ENCODE measurements around the gene CELF4. TPM values are rescaled to one million over a fixed set of nuclear protein-coding genes. Genes with fewer than 3 reads are reported as not detected.

CELF4 gene
- total and polyA plus RNA-seq, 12 donors: 0.42 to 16.9 (median 3.9) TPM; not detected in 1

DNA sequence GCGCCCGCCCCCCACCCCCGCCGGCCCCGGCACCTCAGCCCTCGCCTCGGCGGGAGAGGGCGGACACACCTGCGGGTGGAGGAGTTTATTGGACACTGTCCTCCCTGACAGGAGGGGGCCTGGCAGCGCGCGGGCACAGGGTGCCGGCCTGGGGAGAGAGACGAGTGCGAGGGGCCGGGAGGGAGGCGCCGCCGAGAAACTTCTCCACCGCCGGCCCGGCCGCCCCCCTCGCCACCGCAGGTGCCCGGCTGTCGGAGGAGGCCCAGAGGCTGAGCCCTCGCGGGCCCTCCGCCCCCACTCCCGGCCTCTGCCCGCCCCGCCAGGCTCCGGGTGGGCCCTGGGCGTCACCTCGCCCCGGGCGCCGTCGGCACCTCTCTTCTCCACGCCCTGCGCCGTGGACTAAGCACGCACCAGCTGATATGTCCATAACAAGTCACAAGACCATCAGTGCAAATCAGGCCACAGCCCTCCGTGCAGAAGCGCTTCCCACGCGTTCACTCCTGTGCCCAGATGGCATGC is 311.3 kb downstream of the CELF4 start:
- no peaks in the 10 kb centered on the region for H3K36me3 ChIP-seq (replicated peaks in 1 of 2)
- H3K27me3 ChIP-seq: peaks cover 19% of the 10 kb centered on the region
- no peak overlapping the region for H3K27ac ChIP-seq
- 12 to 17% (median 12%) methylated on average over 25 to 49 of the region's 49 CpGs; no CpG with 5 or more reads in 1 of the 4 donors for WGBS, 4 donors
- no peaks in the 10 kb centered on the region for H3K9me3 ChIP-seq (replicated peaks in 1 of 3)
- peak in 1 of 7 donors; percentile 82 for DNase-seq
- TF ChIP-seq, protein P1, sequence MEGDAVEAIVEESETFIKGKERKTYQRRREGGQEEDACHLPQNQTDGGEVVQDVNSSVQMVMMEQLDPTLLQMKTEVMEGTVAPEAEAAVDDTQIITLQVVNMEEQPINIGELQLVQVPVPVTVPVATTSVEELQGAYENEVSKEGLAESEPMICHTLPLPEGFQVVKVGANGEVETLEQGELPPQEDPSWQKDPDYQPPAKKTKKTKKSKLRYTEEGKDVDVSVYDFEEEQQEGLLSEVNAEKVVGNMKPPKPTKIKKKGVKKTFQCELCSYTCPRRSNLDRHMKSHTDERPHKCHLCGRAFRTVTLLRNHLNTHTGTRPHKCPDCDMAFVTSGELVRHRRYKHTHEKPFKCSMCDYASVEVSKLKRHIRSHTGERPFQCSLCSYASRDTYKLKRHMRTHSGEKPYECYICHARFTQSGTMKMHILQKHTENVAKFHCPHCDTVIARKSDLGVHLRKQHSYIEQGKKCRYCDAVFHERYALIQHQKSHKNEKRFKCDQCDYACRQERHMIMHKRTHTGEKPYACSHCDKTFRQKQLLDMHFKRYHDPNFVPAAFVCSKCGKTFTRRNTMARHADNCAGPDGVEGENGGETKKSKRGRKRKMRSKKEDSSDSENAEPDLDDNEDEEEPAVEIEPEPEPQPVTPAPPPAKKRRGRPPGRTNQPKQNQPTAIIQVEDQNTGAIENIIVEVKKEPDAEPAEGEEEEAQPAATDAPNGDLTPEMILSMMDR (IDR thresholded peaks at IDR 0.05): no peak
- TF ChIP-seq POLR2A (IDR thresholded peaks at IDR 0.05): no peak
- intact Hi-C loops (cut with DNase I): no loop called here
- H3K4me3 ChIP-seq: peak overlapping the region in 1 of 4 donors; percentile 59
- H3K4me1 ChIP-seq (replicated peaks in 1 of 2): peaks cover 0 to 4% of the 10 kb centered on the region in 2 donors

DNA sequence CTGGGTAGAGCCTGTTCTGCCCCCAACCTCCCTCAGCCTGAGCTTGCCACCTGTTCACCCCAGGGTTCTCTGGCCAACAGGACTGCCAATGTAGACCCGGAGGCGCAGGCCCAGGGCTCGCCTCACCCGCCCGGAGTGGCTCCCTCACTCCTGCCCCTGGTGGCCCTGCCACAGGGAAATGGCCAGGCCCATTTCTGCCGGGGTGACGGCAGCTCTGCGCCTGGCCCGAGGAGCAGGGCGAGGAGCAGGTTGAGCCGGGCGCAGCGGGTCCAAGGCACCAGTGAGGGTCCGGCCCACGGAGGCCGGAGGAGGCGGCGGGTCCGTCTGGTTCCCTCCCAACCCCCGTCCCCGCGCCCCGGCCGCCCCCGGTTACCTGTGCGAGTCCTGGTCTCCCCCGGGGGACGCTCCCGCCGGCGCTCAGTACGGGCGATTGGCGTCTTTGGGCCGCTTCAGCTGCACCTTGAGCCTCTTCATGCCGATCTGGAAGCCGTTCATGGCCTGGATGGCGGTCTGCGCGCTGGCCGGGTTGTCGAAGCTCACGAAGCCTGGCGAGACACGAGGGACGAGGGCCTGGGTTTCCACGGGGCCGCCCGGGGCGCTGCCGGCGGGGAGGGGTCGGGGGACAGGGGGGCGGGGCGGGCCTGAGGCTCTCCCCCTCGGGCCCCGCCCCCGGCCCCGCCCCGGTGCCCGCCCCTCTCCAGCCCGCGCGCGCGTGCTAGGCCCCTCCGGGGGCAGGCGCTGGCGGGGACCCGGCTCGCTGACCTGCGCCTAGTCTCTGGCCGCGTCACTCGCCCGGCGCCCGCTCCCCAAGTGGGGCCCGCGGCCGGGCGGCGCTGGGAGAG is 312.0 kb downstream of the CELF4 start:
- Histone ChIP-seq H3K27ac (no peak overlapping the region), H3K4me3 (peak overlapping the region in 1 of 4 donors; percentile 59), H3K9me3 (replicated peaks in 1 of 3) (no peaks in the 10 kb centered on the region), H3K36me3 (replicated peaks in 1 of 2) (no peaks in the 10 kb centered on the region), H3K4me1 (replicated peaks in 1 of 2) (peaks cover 0 to 4% of the 10 kb centered on the region in 2 donors), H3K27me3 (peaks cover 19% of the 10 kb centered on the region)
- no peak for TF ChIP-seq POLR2A (IDR thresholded peaks at IDR 0.05)
- TF ChIP-seq, protein P1 (IDR thresholded peaks at IDR 0.05): no peak
- WGBS, 4 donors: 9 to 53% (median 20%) methylated on average over 3 to 83 of the region's 83 CpGs
- DNase-seq: peak in 2 of 7 donors; percentile 4 to 31
- intact Hi-C loops (cut with DNase I): no loop called here

DNA sequence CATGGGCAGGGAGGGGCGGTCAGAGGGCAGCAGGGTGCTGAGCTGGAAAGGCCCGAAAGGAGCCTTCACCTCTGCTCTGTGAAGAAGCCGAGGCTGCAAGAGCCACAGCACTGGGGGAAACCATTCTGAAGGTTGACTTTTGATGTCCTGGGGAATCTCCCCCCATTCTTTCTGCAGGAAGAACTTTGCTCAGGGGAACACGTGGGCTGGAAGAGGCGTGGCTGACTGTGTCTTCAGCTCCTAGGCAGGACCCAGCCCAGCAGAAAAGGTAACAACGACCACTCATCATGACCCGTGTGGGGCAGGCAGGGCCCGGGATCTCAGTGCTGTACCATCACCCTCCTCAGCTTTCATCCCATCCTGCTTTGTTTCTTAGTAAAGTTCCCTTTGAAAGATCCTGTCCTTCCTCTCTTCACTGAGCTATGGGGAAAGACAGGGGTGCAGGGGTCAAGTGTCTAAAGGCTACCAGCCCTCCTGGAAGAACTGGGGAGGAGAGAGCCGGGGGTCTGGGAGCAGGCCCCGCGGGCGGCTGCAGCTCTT is 312.7 kb downstream of the CELF4 start:
- H3K27ac ChIP-seq: no peak overlapping the region
- no peaks in the 10 kb centered on the region for H3K36me3 ChIP-seq (replicated peaks in 1 of 2)
- DNase-seq: no peak
- WGBS, 4 donors: 70 to 75% (median 74%) methylated on average over 12 of the region's 12 CpGs
- H3K4me1 ChIP-seq (replicated peaks in 1 of 2): peaks cover 0 to 4% of the 10 kb centered on the region in 2 donors
- no peaks in the 10 kb centered on the region for H3K9me3 ChIP-seq (replicated peaks in 1 of 3)
- intact Hi-C loops (cut with DNase I): no loop called here
- peaks cover 19% of the 10 kb centered on the region for H3K27me3 ChIP-seq
- TF ChIP-seq, protein P1 (IDR thresholded peaks at IDR 0.05): no peak
- H3K4me3 ChIP-seq: no peak overlapping the region

DNA sequence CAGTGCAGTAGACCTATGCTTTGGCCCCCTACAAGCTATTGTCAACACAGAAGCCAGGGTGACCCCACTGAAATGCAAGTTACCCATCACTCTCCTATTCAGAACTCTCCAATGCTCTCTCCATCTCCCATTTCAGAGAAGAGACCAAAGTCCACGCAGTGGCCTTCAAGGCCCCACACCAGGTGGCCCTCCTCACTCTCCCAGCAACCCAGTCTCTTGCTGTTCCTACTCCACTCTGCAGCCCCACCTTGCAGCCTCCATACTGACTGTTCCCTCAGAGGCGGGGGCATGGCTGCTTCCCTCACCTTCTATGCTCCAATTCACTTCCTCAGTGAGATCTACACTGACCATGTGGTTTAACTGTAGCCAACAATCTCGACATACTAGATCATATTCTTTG is 313.3 kb downstream of the CELF4 start:
- no peak for DNase-seq
- Histone ChIP-seq H3K4me1 (replicated peaks in 1 of 2) (peaks cover 0 to 4% of the 10 kb centered on the region in 2 donors), H3K36me3 (replicated peaks in 1 of 2) (no peaks in the 10 kb centered on the region), H3K27me3 (peaks cover 19% of the 10 kb centered on the region), H3K9me3 (replicated peaks in 1 of 3) (no peaks in the 10 kb centered on the region), H3K4me3 (no peak overlapping the region), H3K27ac (no peak overlapping the region)
- no peak for TF ChIP-seq POLR2A (IDR thresholded peaks at IDR 0.05)
- TF ChIP-seq, protein P1 (IDR thresholded peaks at IDR 0.05): no peak
- intact Hi-C loops (cut with DNase I): no loop called here
- 83 to 92% (median 91%) methylated on average over 3 of the region's 3 CpGs for whole genome bisulfite sequencing, 4 donors
